NCI-H2081 (cell line): ENCODE results near the gene LYPD1.

Experiments
- DNase-seq, 2 experiments: peaks; one replicate each; lab custom pipeline; 2025; lab: John Stamatoyannopoulos, UW

Gene LYPD1

DNA sequence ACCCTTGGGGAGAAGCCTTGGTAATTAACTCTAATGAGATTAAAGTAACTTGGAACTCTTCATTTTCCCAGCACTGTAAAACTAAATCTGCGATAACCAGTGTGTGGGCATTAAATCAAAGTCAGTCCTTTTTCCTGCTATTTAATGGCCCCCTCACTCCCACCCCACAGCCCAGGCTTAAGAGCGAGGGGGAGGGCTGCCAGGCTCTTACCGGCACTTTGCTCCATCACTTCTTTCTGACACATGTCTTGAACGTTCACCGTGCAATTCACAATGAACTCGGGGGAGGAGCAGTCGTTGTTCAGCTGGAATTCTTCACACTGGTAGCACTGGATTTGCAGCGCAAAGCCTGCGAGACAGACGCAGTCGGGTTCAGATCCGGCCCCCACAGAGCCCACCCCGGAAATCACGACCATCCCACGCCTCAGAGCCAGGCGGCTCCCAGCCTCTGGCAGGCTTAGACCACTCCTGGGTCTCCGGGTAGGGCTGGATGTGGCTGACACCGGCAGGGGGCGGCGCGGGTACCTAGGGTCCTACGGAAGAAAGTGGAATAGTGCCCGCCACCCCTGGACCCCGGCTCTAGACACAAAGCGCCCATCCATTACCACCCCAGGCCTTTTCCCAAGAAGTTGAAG, 1.7 kb downstream of the LYPD1 start:
- DNase-seq: no peak

DNA sequence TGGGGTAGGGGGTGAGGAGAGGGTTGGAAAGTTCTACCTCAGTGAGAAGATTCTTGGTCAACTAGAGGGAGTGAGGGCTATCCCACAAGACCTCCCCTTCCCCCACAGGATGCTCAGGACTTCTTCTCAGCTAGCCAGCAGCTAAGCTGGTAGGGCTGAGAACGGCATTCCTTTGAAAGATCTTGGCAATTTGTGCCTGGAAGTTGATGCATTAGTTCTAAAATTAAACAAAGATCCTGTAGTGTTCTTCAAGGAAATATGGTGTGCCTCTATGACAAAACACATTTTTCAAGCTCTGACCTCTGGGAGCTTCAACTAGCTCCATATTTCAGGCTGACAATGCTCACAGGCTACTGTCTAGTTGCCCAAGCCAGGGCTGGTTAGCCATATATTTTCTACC, 2.3 kb downstream of the LYPD1 start:
- DNase-seq: no peak

DNA sequence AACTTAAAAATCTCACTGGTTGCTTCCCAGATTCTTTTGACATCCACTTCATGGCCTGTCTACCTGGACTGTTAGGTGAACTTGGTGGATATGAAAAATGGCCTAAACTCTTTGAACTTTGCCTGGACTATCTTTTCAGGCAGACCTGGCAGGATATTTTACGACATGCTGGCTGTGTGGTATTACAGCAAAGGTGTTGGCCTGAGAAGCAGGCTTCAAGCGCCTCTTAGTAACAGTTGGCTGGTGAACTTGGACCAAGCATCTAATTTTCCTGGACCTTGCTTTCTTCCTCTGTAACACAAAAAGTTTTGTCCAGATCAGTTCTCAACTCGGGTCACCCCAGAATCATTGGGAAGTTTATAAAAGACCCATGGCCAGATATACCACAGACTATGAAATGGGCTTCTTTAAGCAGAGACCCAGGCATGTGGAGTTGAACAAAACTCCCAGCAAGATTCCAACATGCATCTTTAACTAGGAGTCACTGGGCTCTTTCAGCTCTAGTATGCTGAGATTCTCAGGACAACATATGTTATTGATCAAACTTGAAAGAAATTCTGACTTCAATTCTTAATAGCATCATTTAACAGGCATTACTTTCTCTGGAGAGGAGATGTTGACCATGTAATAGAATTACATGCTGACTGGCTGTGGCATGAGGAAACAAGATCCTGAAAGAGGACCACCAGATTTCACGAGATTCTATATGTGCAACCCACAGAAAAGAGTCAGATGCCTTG, 4.4 kb downstream of the LYPD1 start:
- DNase-seq: no peak

DNA sequence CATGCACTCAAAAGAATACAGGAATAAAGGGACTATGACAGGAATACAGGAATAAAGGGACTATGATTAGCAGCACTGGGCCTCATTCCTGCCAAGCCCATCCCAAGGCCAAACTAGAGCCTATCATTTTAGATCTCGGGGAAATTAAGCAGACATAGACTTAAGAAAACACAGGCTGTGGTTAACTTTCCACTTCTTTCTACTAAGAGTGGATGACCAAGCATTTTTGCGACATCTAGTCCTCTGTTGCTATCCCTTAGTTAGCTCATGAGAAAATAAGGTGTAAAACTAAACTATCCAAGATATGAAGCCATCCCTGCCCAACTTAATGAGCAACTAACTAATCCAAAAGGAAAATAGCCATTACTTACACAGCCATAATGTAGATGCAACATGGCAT, 5.9 kb downstream of the LYPD1 start:
- no peak for DNase-seq

DNA sequence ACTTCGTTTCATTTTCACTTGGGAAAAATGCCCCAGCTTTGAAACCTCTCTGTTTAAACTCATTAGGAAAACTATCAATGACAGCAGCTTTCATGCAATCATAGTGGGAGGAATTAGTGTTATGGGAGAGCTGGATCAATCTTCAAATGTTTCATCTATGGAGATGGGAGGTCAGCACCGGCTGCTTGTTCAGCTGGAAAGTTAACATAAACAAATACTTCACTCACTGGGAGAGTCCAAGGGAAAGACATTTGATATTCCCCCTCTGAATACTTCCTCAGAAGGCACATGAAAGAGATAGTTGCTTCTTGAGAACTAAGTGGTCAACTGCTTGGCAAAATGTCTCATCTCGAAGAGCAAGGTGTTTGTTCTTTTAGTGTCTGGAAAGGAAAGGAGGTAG, 7.3 kb downstream of the LYPD1 start:
- DNase-seq: no peak

DNA sequence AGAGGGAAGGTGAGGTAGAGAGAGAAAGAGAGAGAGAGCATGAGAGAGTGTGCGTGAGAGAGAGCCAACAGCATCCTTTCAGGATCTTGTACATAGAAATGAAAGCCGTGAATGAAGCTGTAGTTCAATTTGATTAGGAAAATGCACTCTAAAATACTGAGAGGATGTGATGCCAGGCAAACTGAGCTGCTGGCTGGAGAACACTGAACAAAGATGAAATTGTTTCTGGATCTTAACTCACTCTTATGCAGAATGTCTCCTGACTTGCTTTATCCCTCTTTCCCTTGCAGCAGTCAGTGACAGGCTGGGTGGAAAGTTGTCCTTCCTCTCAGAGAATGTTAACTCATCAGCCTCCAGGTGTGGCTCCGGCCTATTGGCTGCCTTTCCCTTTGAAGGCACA, 10.7 kb downstream of the LYPD1 start:
- no peak for DNase-seq

DNA sequence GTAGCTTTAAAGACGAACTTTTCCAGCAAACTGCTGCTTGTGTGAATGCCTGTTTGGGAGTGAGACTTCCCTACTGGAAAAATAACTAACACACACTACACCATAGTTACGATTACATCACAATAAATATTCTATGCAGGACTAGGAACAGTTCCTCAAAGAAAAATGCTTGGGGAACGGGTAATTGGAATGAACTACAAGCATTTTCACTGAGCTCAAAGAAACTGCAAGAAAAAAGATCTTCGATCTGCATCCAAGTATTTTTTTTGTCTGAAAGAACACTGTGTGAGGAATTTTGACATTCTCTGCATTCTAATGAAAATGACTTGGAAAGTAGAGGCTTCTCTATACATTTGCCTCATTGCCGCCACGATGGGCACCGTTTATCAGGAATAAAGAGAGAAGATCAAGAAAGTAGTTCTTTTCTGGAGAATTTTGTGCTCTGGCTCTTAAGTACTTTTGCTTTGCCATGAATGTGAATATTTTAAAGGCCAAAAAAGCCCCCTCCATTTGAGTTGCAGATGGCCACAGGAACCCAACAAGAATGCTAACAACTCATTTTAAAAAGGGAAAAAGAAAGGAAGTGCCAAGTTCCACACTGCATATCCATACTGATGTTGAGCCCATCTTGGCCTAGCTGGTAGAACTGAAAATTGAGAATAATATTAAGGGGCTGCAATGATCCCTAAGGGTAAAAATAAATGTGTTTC, 13.6 kb downstream of the LYPD1 start:
- no peak for DNase-seq

DNA sequence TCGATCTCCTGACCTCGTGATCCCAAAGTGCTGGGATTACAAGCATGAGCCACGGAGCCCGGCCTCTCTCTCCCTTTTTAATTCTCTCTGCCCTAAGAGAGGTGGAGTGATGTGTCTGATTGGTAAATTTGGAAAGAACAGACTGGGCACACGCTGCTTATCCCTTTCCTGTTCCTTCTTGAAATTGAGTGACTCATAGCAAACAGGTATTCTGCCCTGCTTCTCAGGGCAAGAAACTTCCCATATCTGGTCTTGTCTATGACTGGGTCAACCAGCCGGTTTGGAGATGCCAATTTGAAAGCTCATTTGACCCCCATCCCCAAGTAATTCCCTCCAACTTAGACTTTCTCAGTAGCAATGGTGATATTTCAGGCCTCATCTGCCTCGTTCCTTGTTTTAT, 15.0 kb downstream of the LYPD1 start:
- DNase-seq: no peak

DNA sequence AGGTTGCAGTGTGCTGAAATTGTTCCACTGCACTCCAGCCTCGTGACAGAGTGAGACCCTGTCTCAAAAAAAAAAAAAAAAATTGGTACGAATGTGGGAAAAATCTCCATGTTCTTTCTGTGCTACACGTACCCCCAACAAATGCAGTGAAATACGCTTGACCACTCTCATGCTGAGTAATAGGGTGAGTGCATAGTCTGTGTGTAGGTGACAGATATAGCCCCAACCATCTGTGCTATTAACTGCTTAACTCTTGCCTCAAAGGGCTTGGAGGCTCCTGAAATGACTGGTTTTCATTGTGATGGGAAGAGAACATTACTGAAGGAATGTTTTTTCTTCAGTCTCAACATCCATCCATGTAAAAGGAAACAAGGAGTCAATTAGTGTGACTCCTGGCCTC, 15.7 kb downstream of the LYPD1 start:
- no peak for DNase-seq

DNA sequence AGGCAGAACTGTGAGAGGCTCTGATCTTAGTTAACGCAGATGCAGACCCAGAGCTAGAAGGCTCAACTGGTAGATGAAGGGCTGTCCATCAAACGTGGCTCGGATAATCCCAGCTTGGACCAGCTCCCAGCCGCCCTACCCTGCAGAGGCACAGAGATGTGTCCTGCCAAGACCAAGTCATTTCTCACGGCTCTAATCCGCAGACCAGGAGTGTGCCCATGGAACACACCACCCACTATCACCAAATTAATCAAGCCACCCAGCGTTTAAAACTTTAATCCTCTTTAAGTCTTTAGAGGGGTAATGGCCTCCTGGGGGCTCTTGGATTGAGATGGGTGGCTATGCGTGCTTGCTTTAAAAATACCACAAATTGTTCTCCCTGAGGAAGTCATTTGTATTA, 17.5 kb downstream of the LYPD1 start:
- DNase-seq: no peak

DNA sequence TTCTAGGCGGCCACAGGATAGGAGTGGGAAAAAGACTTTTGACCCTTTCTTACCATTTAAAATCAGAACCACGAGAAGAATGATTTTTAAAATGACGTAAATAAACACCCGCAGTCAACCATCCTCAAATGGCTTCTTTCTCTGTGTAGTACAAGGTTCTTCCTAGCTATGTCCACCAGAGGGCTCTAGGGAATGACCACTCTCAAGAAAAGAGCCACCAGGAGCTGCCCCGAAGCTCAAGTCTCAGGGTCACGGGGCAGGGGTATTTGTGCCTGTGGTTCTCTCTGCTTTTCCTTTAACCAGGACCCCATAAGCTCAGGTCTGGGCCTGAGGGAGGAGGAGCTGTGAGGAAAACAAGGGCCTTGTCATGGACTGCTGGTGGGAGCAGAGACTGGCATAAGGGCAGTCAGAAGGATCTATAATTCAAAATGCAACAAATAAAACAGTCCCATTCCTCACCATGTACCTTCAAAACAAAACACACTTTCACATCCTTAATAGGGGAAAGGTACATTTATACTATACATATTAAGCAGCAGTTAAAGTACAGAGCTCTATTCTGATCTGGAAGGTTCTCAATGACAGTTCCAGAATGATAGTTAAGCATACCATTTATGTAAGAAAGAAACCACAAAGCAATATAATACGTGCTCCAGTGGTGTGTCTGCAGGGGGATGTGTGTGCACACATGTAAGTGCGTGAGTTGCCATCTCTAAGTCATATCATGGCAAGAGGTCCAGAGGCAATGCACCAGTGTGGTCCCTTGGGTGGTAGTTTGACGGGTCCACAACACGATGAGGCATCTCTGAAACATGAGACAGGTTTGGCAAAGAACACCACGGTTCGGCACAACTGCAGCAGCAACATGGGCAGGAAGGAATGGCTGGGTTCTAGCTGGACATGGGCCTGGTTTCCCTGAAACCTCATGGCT, 18.6 kb downstream of the LYPD1 start:
- no peak for DNase-seq

DNA sequence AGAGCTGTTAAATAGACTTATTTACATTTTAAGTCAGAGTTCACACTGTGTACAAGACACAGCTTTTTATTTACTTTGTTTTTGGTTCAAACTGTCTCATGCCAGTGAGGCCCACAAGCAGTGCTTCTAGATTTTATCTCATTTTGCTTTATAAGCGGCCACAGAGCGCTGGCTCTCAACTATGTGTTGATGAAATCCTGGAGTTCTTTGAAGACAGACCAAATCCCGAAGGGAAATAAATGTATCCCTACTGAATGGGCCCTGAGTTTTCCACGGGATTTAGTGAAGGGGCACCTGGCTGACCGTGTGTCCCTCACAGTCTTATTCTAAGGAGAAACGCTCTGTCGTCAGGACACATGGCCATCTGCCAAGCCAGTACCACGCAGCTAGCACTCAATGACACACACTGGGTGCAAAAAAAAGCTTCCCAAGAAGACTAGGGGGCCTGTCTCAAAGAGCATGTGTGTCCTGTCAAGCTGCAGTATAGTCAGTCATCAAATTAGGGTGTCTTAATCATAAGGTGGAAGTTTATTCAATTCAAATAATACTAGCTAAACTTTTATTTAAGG, 23.4 kb downstream of the LYPD1 start:
- DNase-seq: no peak

DNA sequence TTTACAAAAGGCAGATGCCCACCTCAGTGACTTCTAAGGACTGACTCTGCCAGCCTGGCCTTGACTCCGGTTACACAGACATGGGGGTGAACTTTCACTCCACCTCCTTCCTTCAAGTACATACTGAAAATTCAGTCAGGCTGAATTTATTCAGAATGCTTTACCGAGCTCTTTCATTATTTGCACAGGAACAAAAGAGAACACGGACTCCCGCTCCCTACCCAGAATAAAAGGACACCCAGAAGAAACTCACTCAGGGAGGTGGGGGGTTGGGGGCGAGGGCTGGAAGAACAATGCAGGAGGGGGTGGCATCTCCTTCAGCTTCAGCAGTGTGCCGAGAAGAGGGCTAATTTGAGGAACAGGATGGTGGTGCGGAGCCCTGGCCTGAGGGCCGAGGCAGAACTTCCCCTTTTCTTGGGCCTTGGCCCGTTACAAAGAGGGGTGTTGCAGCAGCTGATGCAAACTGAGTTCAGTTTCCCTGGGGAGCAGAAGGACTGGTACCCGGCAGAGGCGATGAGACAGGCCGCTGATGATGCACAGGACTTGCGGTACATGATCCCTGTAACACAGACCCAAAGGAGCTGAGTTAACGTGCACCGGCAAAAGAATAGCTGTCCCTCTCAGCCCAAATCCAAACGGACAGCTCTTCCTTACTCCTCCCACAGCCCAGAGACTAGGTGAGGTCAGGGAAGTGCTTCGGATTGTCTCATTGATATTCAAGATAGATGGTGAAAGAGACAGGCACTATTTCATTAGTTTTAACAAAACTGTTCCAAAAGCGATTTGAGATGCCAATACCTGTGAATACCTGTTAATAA, 24.1 kb downstream of the LYPD1 start:
- DNase-seq: no peak

DNA sequence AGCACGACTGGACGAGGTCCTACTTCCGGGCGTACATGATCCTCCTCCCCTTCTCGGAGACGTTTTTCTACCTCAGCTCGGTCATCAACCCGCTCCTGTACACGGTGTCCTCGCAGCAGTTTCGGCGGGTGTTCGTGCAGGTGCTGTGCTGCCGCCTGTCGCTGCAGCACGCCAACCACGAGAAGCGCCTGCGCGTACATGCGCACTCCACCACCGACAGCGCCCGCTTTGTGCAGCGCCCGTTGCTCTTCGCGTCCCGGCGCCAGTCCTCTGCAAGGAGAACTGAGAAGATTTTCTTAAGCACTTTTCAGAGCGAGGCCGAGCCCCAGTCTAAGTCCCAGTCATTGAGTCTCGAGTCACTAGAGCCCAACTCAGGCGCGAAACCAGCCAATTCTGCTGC, 24.8 kb downstream of the LYPD1 start:
- no peak for DNase-seq

DNA sequence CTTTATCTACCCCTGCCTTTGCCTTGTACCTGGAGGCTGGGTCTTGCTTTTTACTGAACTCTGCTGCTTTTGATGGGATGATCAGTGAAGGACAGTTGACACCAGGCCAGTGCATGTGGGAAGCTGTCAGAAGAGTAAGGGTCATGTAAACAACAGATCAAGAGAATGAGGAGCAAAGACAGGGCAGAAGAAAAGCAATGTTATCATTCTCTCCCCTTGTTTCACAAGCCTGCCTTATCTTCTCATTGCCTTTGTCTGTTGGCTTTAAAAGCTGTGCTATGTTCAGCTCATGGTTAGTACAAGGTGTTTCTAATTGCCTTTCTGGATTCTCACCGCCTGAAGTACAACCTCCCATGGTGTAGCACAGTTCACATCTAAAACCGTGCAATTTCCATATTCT, 27.6 kb downstream of the LYPD1 start:
- no peak for DNase-seq

DNA sequence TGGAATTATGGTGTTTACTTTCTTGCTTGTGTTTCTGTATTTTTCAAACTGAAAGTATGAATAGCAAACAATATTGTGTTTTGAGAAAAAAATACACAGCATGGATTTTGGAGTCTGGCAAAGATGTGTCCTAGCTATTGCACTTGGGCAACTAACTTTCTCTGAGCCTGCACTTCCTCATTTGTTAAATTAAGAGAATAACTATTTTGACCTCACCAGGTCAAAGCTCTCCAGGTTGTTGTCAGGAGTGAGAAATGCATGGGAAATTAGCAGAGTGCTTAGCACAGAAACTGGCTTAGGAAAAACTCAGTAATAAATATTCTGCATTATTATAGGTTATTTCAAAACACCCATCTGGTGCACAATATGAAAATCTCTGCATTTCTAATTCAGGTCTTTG, 28.2 kb downstream of the LYPD1 start:
- no peak for DNase-seq

DNA sequence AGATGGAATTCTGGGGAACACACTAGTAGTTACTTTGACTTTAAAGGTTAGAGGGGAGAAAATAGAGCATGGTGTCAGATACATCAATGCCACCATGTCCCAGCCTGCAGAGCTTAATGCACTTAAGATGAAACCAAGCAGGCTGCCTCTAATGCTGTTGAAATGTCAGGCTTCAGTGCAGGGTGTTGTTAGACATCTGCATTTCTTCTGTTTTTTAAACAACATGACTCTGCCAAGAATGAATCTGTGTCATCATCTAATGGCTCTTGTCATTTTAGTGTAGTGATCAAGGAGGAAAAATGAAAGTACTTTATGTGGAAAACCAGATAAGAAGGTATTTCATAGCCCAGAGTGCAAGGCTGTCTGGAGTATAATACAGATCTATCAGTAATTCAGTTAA, 29.9 kb downstream of the LYPD1 start:
- DNase-seq: no peak

DNA sequence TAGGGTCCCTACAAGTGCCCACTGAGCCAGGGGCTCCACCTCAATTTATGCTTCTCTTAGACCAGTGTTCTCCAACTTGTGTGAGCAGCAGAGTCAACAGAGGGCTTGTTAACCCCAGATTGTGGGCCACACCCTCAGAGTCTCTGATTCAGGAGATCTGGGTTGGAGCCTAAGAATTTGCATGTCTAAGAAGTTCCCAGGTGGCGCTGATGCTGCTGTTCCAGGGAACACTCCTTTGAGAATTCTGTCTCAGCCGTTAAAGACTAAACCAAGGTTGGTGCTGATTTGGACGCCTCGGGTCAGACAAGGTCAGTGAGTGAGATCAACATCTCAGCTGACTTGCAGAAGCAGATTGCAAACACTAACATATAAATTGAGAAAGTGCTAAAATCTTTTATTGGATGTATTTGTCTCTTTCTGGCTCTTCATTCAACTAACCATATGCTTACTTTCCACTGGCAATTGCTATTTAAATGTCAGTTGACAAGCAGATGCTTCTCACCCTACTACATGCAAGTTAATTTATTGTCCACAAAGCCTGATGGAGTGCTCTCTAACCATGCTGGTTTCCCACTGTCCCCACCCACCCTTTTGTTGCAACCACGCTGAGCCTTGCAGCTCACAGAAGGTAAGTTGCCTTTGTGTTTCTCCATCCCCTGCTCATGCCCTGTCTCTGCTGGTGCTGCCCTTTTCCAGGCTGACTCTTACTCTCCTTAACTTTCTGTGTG, 31.5 kb downstream of the LYPD1 start:
- DNase-seq: no peak

DNA sequence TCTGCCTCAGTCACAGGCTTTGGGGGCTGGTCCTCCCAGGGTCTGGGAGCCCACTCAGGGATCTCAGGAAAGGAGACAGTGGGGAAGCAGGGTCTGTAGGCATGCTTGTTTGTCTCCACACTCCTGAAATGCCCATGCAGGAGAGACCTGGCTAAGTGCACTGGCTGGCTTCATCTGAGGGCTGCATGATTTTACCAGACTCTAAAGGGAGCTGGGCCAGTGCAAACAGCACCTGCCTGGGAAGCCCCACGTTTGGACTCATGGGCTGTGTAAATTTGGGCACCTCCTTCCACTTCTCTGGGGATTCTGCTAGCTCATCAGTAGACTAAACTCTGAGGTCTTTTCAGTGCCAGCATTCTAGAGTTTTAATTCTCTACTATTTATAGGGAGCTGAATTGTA, 33.7 kb downstream of the LYPD1 start:
- DNase-seq: no peak

DNA sequence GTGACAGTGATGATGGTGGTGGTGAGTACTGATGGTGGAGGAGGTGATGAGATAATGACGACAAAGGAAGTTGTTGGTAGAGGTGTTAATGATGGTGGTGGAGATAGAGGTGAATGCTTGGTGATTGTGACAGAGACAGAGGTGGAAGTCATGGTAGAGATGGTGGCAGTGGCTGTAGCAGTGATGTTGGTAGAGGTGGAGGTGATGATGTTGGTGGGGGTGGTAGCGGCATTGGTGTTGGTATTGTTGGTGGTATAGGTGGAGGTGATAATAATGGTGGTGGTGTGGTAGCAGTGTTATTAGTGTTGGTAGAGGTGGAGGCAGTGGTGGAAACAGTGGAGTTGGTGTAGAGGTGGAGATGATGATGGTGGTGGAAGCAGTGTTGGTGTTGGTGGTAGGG, 36.4 kb downstream of the LYPD1 start:
- DNase-seq: no peak
